GM18909 (cell line): Measurements from ENCODE around the gene PCDHGA4.
"Not testable (repeated sequence)": the region's sequence is repeated elsewhere in the genome, so short reads cannot be mapped to it uniquely, and the experiment has no call there.

Source experiments
- ATAC-seq: cut with Tn5 transposase; IDR thresholded peaks from one replicate; pipeline ENCODE4 v1.9.1; 2021; ENCODE audit warnings: mild to moderate bottlenecking; ENCODE audit not compliant: unreplicated experiment, poor library complexity

Gene PCDHGA4

GRCh38 chr5:141382469-141383294 lies 27.9 kb downstream of the PCDHGA4 start, which contains the start of gene PCDHGA7:
PCDHGA7 (plus strand) TSS chr5:141382742; CDS start chr5:141382900, 158 bp downstream.
- ATAC-seq, result no peak

DNA sequence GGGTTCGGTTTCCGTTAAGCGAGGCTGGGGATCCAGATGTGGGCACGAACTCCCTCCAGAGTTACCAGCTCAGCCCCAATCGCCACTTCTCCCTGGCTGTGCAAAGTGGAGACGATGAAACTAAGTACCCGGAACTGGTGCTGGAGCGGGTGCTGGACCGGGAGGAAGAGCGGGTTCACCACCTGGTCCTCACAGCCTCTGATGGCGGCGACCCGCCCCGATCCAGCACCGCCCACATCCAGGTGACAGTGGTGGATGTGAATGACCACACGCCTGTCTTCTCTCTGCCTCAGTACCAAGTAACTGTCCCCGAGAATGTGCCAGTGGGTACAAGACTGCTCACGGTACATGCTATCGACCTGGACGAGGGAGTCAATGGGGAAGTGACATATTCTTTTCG lies 28.5 kb downstream of the PCDHGA4 start:
- ATAC-seq, result no peak

DNA sequence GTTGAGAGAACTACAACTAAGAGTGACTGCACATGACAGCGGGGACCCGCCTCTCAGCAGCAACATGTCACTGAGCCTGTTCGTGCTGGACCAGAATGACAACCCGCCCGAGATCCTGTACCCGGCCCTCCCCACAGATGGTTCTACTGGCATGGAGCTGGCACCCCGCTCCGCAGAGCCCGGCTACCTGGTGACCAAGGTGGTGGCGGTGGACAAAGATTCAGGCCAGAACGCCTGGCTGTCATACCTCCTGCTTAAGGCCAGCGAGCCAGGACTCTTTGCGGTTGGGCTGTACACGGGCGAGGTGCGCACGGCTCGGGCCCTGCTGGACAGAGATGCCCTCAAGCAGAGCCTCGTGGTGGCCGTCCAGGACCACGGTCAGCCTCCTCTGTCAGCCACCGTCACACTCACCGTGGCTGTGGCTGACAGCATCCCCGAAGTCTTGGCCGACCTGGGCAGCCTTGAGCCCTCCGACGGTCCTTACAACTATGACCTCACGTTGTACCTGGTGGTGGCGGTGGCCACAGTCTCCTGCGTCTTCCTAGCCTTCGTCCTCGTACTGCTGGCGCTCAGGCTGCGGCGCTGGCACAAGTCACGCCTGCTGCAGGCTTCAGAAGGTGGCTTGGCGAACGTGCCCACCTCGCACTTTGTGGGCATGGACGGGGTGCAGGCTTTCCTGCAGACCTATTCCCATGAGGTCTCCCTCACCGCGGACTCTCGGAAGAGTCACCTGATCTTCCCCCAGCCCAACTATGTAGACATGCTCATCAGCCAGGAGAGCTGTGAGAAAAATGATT lies 29.8 kb downstream of the PCDHGA4 start:
- ATAC-seq, result no peak

DNA sequence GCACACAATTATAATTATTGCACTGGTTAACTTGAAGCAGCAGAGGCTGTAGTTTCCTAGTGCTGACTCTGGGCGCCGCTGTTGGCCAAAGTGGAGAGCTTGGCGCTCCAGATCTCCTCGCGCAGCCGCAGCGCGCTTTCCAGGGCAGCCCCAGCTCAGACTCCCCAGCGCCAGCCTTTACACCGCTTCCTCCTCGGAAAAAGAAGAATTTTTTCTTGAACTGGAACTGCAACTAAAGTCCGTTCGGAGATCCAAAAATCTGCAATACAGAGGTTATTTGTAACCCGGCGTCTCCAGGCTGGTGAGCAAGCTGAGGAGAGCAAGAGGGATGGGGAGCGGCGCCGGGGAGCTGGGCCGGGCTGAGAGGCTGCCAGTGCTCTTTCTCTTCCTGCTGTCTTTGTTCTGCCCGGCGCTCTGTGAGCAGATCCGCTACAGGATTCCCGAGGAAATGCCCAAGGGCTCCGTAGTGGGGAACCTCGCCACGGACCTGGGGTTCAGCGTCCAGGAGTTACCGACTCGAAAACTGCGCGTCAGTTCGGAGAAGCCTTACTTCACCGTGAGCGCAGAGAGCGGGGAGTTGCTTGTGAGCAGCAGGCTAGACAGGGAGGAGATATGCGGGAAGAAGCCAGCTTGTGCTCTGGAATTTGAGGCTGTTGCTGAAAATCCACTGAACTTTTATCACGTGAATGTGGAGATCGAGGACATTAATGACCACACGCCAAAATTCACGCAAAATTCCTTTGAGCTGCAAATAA lies 32.9 kb downstream of the PCDHGA4 start, which contains the start of gene PCDHGB4:
TSS of gene PCDHGB4 (plus strand) at position 142 of the 755 bp plus-strand sequence. CDS start at position 329, 187 bp downstream.
- not testable (repeated sequence) for ATAC-seq

DNA sequence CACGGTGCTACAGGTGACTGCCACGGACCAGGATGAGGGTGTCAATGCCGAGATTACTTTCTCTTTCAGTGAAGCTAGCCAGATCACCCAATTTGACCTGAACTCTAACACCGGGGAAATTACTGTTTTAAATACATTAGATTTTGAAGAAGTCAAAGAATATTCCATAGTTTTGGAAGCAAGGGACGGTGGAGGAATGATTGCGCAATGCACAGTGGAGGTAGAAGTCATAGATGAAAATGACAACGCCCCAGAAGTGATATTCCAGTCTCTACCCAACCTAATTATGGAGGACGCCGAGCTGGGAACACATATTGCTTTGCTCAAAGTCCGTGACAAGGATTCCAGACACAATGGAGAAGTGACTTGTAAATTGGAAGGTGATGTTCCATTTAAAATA lies 33.8 kb downstream of the PCDHGA4 start:
- ATAC-seq, result no peak

GRCh38 chr5:141389153-141390042 lies 34.6 kb downstream of the PCDHGA4 start:
- no peak for ATAC-seq

- no peak for ATAC-seq
Measured at GRCh38 chr5:141392429-141393198, 37.8 kb downstream of the PCDHGA4 start, which contains the start of gene PCDHGA8. PCDHGA8 (plus strand) TSS chr5:141392633; CDS start chr5:141392814, 181 bp downstream.

GRCh38 chr5:141393267-141393666 lies 38.4 kb downstream of the PCDHGA4 start:
- no peak for ATAC-seq

- not testable (repeated sequence) for ATAC-seq
Measured at GRCh38 chr5:141394401-141395187, 39.8 kb downstream of the PCDHGA4 start.

- ATAC-seq, result peak; percentile 85
Measured at GRCh38 chr5:141397756-141398551, 43.1 kb downstream of the PCDHGA4 start, which contains the start of gene PCDHGB5. PCDHGB5 (plus strand) TSS chr5:141397947; CDS start chr5:141398128, 181 bp downstream.

DNA sequence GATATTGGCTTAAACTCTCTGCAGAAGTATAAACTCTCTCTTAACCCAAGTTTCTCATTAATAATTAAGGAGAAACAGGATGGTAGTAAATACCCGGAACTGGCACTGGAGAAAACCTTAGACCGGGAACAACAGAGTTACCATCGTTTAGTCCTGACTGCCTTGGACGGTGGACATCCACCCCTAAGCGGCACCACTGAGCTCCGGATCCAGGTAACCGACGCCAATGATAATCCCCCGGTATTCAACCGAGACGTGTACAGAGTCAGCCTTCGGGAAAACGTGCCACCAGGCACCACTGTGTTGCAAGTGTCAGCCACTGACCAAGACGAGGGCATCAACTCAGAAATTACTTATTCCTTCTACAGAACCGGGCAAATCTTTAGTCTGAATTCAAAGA lies 43.8 kb downstream of the PCDHGA4 start:
- ATAC-seq, result no peak

DNA sequence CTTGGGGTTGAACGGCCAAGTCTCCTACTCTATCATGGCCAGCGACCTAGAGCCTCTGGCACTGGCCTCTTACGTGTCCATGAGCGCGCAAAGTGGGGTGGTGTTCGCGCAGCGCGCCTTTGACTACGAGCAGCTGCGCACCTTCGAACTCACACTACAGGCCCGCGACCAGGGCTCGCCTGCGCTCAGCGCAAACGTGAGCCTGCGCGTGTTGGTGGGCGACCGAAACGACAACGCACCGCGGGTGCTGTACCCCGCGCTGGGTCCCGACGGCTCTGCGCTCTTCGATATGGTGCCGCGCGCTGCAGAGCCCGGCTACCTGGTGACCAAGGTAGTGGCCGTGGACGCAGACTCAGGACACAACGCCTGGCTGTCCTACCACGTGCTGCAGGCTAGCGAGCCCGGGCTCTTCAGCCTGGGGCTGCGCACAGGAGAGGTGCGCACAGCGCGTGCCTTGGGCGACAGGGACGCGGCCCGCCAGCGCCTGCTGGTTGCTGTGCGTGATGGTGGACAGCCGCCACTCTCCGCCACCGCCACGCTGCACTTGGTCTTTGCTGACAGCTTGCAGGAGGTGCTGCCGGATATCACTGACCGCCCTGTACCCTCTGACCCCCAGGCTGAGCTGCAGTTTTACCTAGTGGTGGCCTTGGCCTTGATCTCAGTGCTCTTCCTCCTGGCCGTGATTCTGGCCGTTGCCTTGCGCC lies 44.9 kb downstream of the PCDHGA4 start:
- no peak for ATAC-seq

GRCh38 chr5:141402553-141403243 lies 47.9 kb downstream of the PCDHGA4 start, which contains the start of gene PCDHGA9:
PCDHGA9 (plus strand) TSS chr5:141402778; CDS start chr5:141402953, 175 bp downstream.
- ATAC-seq, result no peak

DNA sequence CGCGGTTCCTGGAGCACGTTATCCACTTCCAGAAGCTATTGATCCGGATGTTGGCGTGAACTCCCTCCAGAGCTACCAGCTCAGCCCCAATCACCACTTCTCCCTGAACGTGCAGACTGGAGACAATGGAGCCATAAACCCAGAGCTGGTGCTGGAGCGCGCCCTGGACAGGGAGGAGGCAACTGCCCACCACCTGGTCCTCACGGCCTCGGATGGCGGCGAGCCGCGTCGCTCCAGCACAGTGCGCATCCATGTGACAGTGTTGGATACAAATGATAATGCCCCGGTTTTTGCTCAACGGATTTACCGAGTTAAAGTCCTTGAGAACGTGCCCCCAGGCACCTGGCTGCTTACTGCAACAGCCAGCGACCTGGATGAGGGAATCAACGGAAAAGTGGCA lies 48.6 kb downstream of the PCDHGA4 start:
- no peak for ATAC-seq
